T-helper 9 cell (primary cell): ENCODE measurements around the gene FAM131A.

Experiments used
- DNase-seq: peaks from one replicate; pipeline ENCODE4 v3.0.0-alpha.2; 2020
- total RNA-seq, 2 donors: gene quantifications; one replicate each; lab custom pipeline; 2026; lab: John Stamatoyannopoulos, UW

Gene FAM131A, protein sequence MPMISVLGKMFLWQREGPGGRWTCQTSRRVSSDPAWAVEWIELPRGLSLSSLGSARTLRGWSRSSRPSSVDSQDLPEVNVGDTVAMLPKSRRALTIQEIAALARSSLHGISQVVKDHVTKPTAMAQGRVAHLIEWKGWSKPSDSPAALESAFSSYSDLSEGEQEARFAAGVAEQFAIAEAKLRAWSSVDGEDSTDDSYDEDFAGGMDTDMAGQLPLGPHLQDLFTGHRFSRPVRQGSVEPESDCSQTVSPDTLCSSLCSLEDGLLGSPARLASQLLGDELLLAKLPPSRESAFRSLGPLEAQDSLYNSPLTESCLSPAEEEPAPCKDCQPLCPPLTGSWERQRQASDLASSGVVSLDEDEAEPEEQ
- 12.1 to 14.5 reads per million in 2 donors for total RNA-seq

DNA sequence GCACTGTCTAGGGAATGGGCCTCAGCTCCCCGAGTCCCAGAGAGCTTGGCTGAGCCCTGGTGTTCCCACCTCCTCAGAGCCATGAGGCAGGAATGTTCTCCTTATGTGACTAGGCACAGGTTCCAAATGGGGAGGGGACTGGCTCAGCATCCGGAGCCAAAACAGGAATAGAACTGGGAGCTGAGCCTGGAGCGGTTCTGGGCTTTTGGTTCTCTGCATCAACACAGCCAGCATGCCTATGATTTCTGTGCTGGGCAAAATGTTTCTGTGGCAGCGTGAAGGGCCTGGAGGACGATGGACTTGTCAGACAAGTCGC lies at the start of gene FAM131A:
Gene FAM131A, plus strand, starts transcription at position 202 of the 316 bp plus-strand sequence. Its CDS starts 31 bp downstream, at position 233.
- DNase-seq: no peak

DNA sequence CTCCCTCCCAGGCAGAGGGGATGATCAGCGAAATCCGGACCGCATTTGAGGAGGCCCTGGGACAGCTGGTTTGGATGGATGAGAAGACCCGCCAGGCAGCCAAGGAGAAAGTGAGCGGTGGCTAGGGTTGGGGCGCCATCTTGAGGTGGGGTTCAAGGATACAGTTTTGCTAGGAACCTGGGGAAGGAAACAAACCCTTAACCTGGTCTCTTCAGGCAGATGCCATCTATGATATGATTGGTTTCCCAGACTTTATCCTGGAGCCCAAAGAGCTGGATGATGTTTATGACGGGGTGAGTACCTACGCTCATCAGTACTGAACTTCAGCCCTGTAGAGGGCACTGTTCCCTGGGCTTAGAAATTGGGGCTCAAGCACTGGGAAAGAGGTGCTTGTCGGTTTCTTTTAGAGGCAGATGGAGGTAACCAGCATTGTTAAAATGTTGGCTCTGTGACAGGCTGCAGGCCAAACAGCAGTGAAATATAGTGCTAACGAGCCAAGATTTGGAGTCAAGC lies 47.9 kb upstream of the FAM131A start:
- peak; percentile 54 for DNase-seq

DNA sequence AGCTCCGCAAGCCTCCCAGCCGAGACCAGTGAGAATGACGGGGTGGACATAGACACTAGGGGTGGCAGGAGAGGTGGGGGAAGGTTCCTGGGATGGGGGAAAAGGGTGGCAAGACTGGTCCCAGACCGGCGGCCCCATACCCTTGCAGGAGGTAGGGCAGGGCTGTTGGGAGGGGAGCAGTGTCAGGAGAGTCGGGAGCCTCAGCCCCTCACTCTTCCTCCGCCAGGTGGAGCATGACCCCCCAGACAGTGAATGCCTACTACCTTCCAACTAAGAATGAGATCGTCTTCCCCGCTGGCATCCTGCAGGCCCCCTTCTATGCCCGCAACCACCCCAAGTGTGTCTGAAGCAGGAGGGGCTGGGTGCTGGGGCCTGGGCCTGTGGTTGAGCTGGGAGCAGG lies 47.1 kb upstream of the FAM131A start:
- no peak for DNase-seq

DNA sequence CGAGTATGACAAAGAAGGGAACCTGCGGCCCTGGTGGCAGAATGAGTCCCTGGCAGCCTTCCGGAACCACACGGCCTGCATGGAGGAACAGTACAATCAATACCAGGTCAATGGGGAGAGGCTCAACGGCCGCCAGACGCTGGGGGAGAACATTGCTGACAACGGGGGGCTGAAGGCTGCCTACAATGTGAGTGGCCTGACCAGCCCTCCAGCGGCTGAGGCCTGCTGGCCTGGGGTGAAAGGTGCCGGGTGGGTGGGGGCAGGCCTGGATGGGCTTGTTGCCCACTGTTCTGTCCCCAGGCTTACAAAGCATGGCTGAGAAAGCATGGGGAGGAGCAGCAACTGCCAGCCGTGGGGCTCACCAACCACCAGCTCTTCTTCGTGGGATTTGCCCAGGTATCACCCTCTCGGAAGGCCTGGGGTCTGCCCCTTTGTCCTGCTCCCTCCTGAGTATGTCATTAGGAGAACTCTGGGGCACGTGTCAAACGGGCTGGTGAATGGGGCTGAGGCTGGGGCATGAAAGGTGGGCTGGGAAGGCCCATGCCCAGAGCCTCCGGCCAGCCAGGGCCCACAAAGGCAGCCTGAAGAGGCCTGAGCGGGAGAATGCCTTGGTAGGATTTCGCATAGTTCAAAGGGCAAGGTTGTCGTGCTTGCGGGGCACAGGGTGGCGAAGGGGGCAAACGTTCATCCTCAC lies 46.2 kb upstream of the FAM131A start:
- no peak for DNase-seq

DNA sequence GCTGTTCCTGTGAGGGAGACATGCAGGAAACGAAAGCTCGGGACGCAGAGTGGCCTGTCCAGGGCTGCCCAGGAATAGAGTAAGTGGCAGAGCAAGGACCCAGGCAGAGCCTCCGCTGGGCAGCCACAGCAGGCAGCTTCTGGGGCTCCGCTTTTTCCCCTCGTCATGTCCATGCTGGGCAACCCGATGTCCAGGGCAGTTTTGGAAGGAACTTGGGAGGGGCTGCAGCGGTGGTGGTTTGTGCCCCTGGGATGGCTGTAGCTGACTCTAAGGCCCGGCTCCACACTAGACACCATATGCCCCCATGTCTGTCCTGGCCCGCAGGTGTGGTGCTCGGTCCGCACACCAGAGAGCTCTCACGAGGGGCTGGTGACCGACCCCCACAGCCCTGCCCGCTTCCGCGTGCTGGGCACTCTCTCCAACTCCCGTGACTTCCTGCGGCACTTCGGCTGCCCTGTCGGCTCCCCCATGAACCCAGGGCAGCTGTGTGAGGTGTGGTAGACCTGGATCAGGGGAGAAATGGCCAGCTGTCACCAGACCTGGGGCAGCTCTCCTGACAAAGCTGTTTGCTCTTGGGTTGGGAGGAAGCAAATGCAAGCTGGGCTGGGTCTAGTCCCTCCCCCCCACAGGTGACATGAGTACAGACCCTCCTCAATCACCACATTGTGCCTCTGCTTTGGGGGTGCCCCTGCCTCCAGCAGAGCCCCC lies 45.5 kb upstream of the FAM131A start:
- no peak for DNase-seq

DNA sequence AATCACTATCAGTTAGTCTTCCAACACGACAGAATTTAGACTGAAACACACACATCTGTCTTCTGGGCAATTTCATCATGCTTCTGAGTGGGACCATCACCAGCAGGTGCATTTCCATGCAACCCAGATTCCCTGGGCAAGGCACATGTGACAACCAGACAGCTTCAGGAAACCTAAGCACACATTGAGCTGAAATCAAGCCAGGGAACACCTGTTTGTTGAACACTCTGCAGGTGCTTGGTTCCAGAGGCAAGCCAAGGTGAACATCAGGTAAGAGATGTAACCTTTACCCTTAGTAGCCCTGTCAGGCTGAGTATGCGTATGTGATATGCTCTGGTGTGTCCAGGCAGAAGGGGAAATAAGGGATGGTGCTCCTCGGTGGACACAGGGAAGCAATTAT lies 41.6 kb upstream of the FAM131A start:
- no peak for DNase-seq

DNA sequence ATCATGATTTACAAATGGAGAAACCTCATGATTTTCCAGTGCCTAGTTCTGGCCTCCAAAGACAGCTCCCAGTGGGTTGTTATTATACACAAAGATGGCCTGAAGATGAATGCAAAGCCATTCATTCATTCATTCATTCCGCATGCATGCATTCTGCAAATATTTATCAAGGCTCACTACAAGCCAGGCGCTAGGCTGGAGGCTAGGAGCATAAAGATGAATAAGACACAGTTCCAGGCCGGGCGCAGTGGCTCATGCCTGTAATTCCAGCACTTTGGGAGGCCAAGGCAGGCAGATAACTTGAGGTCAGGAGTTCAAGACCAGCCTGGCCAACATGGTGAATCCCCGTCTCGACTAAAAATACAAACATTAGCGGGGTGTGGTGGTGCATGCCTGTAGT lies 40.8 kb upstream of the FAM131A start:
- DNase-seq: no peak

DNA sequence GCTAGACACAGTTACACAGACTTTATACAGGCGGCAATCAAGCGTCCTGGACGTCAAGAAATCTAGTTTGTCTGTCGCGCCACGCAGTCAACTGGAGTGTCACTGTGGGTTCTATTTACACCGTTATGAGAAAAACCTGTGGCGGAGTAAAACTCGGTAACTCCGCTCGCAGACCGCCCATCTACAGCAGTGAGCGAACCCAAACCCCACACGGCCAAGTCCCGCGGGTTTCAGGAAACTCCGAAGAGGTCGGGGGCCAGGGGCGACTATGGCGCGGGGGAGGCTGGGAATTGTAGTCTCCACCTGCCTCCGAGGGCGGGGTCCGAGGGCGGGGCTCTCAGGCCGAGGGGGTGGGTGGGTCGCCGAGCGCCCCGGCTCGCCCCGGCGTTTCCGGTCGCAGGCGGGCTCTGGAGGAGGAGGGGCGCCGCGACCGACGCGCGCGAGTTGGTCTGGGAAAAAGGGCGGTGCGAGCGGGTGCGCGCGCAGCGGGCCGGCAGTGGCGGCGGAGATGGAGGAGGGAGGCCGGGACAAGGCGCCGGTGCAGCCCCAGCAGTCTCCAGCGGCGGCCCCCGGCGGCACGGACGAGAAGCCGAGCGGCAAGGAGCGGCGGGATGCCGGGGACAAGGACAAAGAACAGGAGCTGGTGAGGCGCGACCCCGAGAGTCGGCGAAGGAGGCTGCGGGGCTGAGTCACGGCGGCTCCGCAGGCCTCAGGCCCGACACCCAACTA lies 38.5 kb upstream of the FAM131A start, which contains the start of gene PSMD2:
Gene PSMD2, plus strand, starts transcription at position 483 of the 729 bp plus-strand sequence. Its CDS starts 26 bp downstream, at position 509.
- DNase-seq: peak; percentile 97

DNA sequence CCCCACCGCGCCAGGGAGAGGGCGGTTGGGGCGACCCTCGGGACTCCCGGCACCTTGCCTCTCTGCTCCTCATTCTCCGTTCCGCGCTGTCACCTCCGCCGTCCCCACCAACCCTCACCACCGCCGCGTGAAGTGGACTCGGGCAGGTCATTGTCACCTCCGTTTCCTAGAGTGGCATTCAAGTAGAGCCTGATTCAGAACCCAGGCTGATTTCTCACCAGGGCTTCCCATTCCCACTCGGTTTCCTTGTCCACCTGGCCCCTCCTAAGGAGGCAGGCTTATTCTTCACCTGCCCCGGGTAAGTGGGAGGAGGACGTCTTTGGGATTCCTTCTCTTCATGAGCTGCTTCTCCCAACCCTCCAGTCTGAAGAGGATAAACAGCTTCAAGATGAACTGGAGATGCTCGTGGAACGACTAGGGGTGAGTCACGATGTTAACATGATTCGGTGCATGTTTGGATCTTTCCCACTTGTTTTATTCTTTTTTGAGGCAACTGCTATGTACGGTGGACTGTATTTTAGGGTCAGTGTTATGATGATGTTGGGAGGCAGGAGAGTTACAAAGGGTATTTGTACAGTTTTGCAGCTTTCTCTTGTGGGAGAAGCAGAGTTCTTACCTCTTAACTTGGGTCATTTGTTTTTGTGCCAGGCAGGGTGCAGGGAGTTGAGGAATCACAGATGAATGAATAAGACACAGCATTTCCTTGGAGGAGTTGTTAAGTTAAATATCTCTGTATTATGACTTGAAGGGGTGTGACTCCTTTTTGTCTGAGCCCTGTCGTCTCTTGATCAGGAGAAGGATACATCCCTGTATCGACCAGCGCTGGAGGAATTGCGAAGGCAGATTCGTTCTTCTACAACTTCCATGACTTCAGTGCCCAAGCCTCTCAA lies 37.7 kb upstream of the FAM131A start:
- DNase-seq: no peak

DNA sequence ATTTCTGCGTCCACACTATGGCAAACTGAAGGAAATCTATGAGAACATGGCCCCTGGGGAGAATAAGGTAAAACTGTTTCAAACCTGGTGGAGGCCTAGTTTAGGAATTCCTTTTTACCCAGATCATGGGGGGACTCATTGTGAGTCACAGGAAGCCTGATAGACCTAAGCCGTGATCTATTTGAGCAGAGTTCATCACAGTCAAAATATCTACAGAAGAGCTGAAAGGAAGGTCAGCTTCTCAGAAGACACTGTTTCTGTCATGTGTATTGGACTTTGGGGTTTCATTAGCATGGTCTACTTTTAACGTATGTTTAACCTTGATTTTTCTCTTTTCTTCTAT lies 37.1 kb upstream of the FAM131A start:
- no peak for DNase-seq

DNA sequence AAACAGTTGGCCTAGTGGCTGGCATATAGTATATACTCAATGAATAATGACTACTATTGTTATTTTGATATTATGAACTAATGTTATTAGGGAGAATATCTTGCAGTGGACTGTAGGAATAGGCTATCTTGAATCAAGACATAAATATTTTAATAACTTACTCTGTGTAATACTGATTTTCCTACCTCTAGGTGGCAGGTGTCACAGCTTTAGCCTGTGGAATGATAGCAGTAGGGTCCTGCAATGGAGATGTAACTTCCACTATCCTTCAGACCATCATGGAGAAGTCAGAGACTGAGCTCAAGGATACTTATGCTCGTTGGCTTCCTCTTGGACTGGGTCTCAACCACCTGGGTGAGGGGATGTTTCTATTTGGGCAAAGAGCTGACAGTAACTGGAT lies 31.8 kb upstream of the FAM131A start:
- DNase-seq: no peak

DNA sequence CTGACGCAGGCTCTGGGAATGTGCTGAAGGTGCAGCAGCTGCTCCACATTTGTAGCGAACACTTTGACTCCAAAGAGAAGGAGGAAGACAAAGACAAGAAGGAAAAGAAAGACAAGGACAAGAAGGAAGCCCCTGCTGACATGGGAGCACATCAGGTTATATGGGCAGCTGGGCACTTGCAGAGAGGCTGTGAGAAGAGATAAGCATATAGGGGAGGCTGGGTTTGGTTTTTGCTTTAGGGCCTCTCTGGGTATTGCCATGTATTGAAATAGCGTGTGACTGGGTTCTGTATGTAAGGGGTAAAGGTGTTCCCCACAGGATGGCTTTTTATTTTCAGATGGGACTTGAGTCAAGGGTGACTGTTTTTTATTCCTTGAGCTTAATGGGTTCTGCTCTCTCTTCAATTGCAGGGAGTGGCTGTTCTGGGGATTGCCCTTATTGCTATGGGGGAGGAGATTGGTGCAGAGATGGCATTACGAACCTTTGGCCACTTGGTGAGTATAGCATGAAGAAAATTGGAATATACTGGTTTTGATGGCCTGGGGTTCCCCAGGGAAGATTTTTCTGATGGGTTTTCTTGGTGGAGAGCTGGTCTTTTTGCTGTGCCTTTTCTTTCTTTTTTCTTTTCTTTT lies 30.9 kb upstream of the FAM131A start:
- DNase-seq: no peak

DNA sequence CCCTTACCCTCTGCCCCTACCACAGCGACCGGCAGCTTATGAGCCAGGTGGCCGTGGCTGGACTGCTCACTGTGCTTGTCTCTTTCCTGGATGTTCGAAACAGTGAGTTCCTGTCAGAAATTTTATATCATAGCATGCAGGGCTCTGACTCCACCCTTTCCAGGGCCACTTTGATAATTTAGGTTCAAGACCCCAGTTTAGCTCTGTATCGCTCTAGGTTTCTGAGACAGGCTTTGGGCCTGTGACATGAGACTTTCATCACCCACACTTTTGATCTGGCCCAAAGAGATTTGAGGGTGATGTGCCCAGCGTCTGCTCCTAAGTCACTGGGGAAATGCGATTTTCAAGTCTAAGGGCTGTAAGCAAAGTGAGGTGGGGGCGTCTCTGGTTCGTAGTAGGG lies 29.5 kb upstream of the FAM131A start:
- DNase-seq: no peak

DNA sequence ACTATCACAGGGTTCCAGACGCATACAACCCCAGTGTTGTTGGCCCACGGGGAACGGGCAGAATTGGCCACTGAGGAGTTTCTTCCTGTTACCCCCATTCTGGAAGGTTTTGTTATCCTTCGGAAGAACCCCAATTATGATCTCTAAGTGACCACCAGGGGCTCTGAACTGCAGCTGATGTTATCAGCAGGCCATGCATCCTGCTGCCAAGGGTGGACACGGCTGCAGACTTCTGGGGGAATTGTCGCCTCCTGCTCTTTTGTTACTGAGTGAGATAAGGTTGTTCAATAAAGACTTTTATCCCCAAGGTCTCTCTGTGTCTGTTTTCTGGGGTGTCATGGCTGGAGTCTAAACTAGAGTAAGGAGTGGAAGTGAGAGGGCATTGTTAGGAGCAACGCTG lies 28.7 kb upstream of the FAM131A start:
- DNase-seq: no peak

DNA sequence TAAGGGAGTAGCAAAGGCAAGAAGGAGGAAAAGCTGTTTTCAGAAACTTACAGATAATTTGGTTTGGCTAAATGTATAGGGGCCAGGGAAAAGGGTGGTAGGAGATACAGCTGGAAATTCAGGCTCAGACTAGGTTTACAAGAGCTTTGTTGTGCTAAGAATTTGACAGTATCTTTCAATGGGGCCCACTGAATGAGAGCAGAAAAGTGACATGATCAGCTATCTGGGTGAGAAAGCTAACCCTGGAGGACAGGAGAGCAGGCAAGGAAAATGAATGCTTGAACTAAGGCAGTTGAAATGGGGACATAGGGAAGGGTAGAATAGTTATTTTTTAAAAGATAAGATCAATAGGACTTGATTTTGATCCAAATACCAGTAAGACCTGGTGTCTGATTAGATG lies 25.8 kb upstream of the FAM131A start:
- DNase-seq: no peak

DNA sequence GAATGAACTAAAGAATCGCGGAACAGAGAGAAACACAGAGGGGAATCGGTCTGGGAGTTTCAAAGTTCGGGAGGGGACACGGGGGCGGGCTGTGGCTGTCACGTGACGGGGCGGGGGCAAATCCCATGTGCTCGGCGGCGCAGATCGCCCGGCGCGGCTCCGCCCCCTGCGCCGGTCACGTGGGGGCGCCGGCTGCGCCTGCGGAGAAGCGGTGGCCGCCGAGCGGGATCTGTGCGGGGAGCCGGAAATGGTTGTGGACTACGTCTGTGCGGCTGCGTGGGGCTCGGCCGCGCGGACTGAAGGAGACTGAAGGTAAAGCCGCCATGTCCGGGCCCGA lies 23.1 kb upstream of the FAM131A start, which contains the start of gene EIF4G1:
Gene EIF4G1, plus strand, starts transcription at position 244 of the 337 bp plus-strand sequence. CDS start 1,191 bp downstream, outside the sequence.
- DNase-seq: peak; percentile 90

DNA sequence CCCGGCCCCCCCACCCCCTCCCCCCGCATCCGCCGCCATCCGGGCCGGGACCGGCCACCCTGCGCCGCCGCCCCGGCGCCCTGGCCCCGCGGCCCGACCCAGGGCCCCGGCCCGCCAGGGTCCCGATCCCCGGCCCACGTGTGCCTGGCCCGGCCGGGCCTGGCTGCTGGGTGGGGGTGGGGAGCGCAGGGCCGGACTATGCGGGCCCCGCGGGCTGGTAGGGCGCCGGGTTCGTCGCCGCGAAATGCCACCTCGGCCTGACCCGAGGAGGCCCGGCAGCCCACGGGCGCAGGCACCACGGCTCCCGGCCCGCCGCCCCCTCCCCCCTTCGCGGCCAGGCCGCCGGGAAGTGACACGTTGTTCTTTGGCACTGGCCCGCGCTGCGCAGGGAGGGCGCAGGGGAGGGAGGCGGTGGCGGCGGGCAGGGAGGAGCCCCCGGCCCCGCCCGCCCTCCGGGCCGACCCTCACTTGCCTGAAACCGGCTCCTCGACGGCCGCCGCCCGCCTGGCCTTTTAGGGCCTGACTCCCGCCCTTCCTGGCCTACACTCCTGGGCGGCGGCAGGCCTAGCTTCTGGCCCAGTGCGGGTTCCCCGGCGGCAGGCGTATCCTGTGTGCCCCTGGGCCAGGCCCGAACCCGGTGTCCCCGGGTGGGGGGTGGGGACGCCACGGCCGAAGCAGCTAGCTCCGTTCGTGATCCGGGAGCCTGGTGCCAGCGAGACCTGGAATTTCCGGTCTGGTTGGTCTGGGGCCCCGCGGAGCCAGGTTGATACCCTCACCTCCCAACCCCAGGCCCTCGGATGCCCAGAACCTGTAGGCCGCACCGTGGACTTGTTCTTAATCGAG lies 22.5 kb upstream of the FAM131A start:
- peak; percentile 70 for DNase-seq

DNA sequence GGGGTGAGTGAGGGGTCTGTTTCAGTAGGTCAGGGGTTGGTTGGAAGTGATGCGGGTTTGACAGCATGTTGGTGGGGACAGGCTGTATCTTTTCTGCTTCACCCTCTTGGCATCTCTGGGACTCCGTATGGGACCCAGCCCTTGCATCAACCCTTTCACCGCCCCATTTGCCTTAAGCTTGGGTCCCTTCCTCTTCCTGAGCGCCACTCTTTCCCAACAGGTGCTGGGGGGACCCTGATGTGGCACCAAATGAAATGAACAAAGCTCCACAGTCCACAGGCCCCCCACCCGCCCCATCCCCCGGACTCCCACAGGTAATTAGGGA lies 21.9 kb upstream of the FAM131A start:
- DNase-seq: no peak

DNA sequence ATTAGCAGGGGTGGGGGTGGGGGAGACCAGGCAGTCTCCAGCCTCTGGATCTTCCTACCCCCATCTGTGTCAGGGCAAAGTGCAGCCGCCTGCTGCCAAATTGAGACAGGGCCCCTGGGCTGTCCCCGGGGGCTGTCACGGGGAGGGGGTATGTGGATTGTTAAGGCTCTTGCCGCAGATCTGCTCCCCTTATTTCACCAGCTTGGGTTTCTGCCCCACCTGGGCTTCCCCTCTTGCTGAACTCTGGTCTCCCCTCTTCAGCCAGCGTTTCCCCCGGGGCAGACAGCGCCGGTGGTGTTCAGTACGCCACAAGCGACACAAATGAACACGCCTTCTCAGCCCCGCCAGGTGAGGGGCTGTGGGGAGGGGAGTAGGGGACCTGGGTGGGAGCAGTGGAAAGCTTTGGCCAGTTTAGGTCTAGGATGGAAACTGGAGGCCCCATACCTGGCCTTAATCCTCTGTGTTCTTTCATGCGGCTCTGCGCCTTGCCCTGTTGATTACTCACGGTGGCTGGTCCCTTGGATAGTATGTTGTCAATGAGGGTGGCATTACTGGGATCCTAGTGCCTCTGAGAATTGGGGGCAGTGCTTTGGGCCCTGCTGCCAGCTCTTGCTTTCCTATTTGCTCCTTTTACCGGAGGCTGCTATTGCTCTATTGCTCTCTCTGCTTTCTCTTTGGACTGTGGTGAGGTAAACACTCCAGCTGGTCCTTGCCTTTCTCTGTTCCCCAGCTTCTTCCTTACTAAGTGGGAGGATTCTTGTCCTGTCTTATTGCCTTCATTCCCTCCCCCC lies 21.3 kb upstream of the FAM131A start:
- no peak for DNase-seq

DNA sequence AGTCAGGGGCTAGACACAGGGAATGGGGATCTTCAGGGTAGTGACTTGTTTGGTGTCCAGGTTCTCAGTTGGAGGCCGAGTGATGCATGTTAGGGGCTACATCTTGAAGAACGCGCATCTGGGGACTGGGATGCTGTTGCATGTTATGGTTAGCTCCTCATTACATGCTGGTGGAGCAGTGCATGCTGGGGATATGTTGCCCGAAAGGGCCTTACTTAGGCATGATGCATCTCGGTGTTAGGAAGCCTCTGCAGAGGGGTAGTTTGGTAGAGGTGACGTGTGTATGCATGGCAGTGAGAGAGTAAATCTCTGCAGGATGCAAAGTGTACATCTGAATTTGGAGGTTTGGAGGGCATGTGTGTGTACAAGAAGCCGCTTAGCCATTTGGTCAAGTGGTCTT lies 20.6 kb upstream of the FAM131A start:
- DNase-seq: no peak
